A549 (cell line): ENCODE measurements around the gene CLIP1. TPM values are rescaled to one million over a fixed set of nuclear protein-coding genes. Genes with fewer than 3 reads are reported as not detected.
A peak's percentile ranks its signal among the peaks of the same experiment; 100 is the strongest.

Experiments
- ATAC-seq, 2 experiments: fragments of 200-7000 bp in 1 of 2; fragments of >200 bp in 1 of 2; cut with Nextera tagmentation in 1 of 2; cut with Tn5 transposase in 1 of 2; 3 replicates each; pipeline versions ENCODE4 v1.8.0 to v1.9.1; 2018 to 2020; ENCODE audit warnings: mild to moderate bottlenecking in 1 of 2, moderate library complexity in 1 of 2
- CTCF ChIA-PET: fragments of 300-600 bp; sonication (Branson Sonifier 250); formaldehyde crosslinking; extraction: SDS; loops from one replicate; lab custom pipeline; 2021; ENCODE audit warnings: antibody characterized with exemption, inconsistent platforms; lab: Yijun Ruan, JAX
- POLR2A ChIA-PET: fragments of 350-600 bp; formaldehyde crosslinking; extraction: SDS; loops from one replicate; lab custom pipeline; 2021; ENCODE audit warnings: antibody characterized with exemption, inconsistent platforms; lab: Yijun Ruan, JAX
- DNase-seq, 2 experiments: peaks; one replicate each; pipeline versions ENCODE4 v3.0.0 to v3.0.0-alpha.2; 2011 to 2016; ENCODE audit warnings: low read depth in 1 of 2, low spot score in 1 of 2
- FAIRE-seq: peaks from 2 replicates; lab custom pipeline; 2011; peaks lifted over from hg19 to GRCh38; lab: Jason Lieb, UNC
- H3K27ac ChIP-seq, 2 experiments: fragments of >200 bp; sonication (Bioruptor Twin); formaldehyde crosslinking; 3 replicates each; pipeline ENCODE4 v1.5.1; 2016 to 2017
- H3K4me1 ChIP-seq: fragments of >200 bp; sonication (Bioruptor Twin); formaldehyde crosslinking; 3 replicates; pipeline ENCODE4 v1.6.1; 2016
- H3K4me2 ChIP-seq: fragments of >200 bp; sonication (Bioruptor Twin); formaldehyde crosslinking; 3 replicates; pipeline ENCODE4 v1.6.1; 2016
- H3K4me3 ChIP-seq: fragments of >200 bp; sonication (Bioruptor Twin); formaldehyde crosslinking; 3 replicates; pipeline ENCODE4 v1.5.1; 2016
- H3K9me3 ChIP-seq: fragments of >200 bp; sonication (Bioruptor Twin); formaldehyde crosslinking; 3 replicates; pipeline ENCODE4 v1.6.1; 2016
- ATOH8 ChIP-seq: fragments of 250-450 bp; sonication (Bioruptor Pico); IDR thresholded peaks from 2 replicates; pipeline ENCODE4 v1.5.0; 2020; ENCODE audit warnings: low read depth, mild to moderate bottlenecking, moderate library complexity
- CEBPB ChIP-seq, 2 experiments: fragments of >200 bp in 1 of 2; sonication (Bioruptor Twin) in 1 of 2; formaldehyde crosslinking in 1 of 2; IDR thresholded peaks; 2 replicates each; pipeline ENCODE4 v1.6.1; 2012 to 2016
- EP300 ChIP-seq, 2 experiments: fragments of >200 bp; sonication (Bioruptor Twin); formaldehyde crosslinking; IDR thresholded peaks; 2 replicates in 1 of 2; 3 replicates in 1 of 2; pipeline ENCODE4 v1.6.1; 2016 to 2017
- ESRRA ChIP-seq: fragments of 150-350 bp; IDR thresholded peaks from 2 replicates; pipeline ENCODE4 v1.6.1; 2014; ENCODE audit warnings: mild to moderate bottlenecking, low read length, borderline replicate concordance
- FOSL2 ChIP-seq, 2 experiments: fragments of 450-650 bp in 1 of 2; fragments of >200 bp in 1 of 2; sonication (Bioruptor Twin) in 1 of 2; formaldehyde crosslinking; IDR thresholded peaks; 2 replicates each; pipeline versions ENCODE4 v1.5.0 to v1.6.1; 2016 to 2020; ENCODE audit warnings: mild to moderate bottlenecking in 1 of 2, moderate library complexity in 1 of 2
- HDAC2 ChIP-seq: fragments of 200-600 bp; sonication (generic); IDR thresholded peaks from 2 replicates; pipeline ENCODE4 v1.6.1; 2016
- HOXB5 ChIP-seq: fragments of 250-450 bp; sonication (Bioruptor Pico); IDR thresholded peaks from 2 replicates; pipeline ENCODE4 v1.5.0; 2020; ENCODE audit warnings: mild to moderate bottlenecking, moderate library complexity
- JUN ChIP-seq, 2 experiments: fragments of >200 bp; sonication (Bioruptor Twin); formaldehyde crosslinking; IDR thresholded peaks; 2 replicates in 1 of 2; 3 replicates in 1 of 2; pipeline ENCODE4 v1.6.1; 2016 to 2017
- JUNB ChIP-seq: fragments of >200 bp; sonication (Bioruptor Twin); formaldehyde crosslinking; IDR thresholded peaks from 2 replicates; pipeline ENCODE4 v1.6.1; 2016
- KDM1A ChIP-seq: fragments of 200-600 bp; sonication (generic); IDR thresholded peaks from 2 replicates; pipeline ENCODE4 v1.6.1; 2016; ENCODE audit warnings: low read depth, mild to moderate bottlenecking
- MAFK ChIP-seq: fragments of 450-650 bp; IDR thresholded peaks from 2 replicates; pipeline ENCODE4 v1.6.1; 2014; ENCODE audit not compliant: partially characterized antibody
- MAX ChIP-seq: IDR thresholded peaks from 2 replicates; pipeline ENCODE4 v1.6.1; 2012
- RAD21 ChIP-seq, 2 experiments: fragments of >200 bp in 1 of 2; sonication (Bioruptor Twin) in 1 of 2; formaldehyde crosslinking in 1 of 2; IDR thresholded peaks in 1 of 2; conservative IDR thresholded peaks in 1 of 2; 2 replicates in 1 of 2; 3 replicates in 1 of 2; pipeline ENCODE4 v1.6.1; 2012 to 2018; ENCODE audit warnings: inconsistent platforms in 1 of 2
- RNF2 ChIP-seq: fragments of 200-600 bp; sonication (generic); IDR thresholded peaks from 2 replicates; pipeline ENCODE4 v1.6.1; 2016; ENCODE audit warnings: low read depth, mild to moderate bottlenecking, antibody characterized with exemption, moderate library complexity, borderline replicate concordance
- SMC3 ChIP-seq: fragments of >200 bp; sonication (Bioruptor Twin); formaldehyde crosslinking; IDR thresholded peaks from 3 replicates; pipeline ENCODE4 v1.6.1; 2018; ENCODE audit warnings: inconsistent platforms
- ZC3H11A ChIP-seq: fragments of 450-650 bp; IDR thresholded peaks from 2 replicates; pipeline ENCODE4 v1.6.1; 2014; ENCODE audit warnings: antibody characterized with exemption, mild to moderate bottlenecking
- ZNF302 ChIP-seq: fragments of 250-450 bp; sonication (Bioruptor Pico); IDR thresholded peaks from 2 replicates; pipeline ENCODE4 v1.9.0; 2021; ENCODE audit warnings: inconsistent platforms, mild to moderate bottlenecking, moderate library complexity
- WGBS: methylation state at CpG from one replicate; pipeline ENCODE4 v1.1.6; 2017; ENCODE audit errors: missing lambda C conversion rate; 5-methylcytosine and 5-hydroxymethylcytosine counted together
- polyA plus RNA-seq, 4 experiments: library from polyadenylated mRNA; depleted of rRNA in 3 of 4; stranded (reverse); fragments of >200 nt; fragmentation: RNase III in 1 of 4; extraction: RNeasy Plus Mini Kit Qiagen cat#74134 plus additional on column Dnase treatment in 1 of 4; gene quantifications; 2 replicates in 3 of 4; 3 replicates in 1 of 4; pipeline ENCODE4 v1.2.3, GENCODE V29; 2011 to 2017
- TF ChIP-seq, protein P1 (sequence below): IDR thresholded peaks from 2 replicates; pipeline ENCODE4 v1.6.1; 2012

CLIP1 gene
- polyA plus RNA-seq, 2 of the 4 experiments (the other 2 are of a cell fraction), result 43.0 to 133 TPM

- H3K9me3 ChIP-seq, result no peaks in the 10 kb centered on the region
- FAIRE-seq (no peak), ATAC-seq (no peak), DNase-seq (no peak)
- no peak overlapping the region for H3K4me2 ChIP-seq
- H3K4me3 ChIP-seq, result no peak overlapping the region
- CTCF ChIA-PET, result interaction anchor here (0.7 to 3.2 kb wide), 4 partner anchors 12 to 307 kb away, joined by 3 to 12 read pairs (median 6); partner anchors contain the start of gene CLIP1
- POLR2A ChIA-PET, result no interaction called here
- TF ChIP-seq FOSL2 (IDR thresholded peaks at IDR 0.05), result no peak
- no peak for TF ChIP-seq FOSL2 (CRISPR knock-in tag; IDR thresholded peaks at IDR 0.05)
- no peak for TF ChIP-seq SMC3
- no peak for TF ChIP-seq MAFK
- TF ChIP-seq ATOH8, result no peak
- no peak for TF ChIP-seq ZNF302
- no peak for TF ChIP-seq KDM1A
- TF ChIP-seq, protein P1, sequence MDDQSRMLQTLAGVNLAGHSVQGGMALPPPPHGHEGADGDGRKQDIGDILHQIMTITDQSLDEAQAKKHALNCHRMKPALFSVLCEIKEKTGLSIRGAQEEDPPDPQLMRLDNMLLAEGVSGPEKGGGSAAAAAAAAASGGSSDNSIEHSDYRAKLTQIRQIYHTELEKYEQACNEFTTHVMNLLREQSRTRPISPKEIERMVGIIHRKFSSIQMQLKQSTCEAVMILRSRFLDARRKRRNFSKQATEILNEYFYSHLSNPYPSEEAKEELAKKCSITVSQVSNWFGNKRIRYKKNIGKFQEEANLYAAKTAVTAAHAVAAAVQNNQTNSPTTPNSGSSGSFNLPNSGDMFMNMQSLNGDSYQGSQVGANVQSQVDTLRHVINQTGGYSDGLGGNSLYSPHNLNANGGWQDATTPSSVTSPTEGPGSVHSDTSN, result no peak
- TF ChIP-seq RNF2, result no peak
- no peak for TF ChIP-seq JUNB
- TF ChIP-seq RAD21 (conservative IDR thresholded peaks at IDR 0.05 in 1 of 2, IDR thresholded peaks at IDR 0.05 in 1 of 2), result no peak
- TF ChIP-seq HDAC2, result no peak
- no peak for TF ChIP-seq EP300 (IDR thresholded peaks at IDR 0.05)
- no peak for TF ChIP-seq MAX
- TF ChIP-seq JUN (IDR thresholded peaks at IDR 0.05), result no peak
- no peak for TF ChIP-seq HOXB5 (CRISPR knock-in tag)
- WGBS, result 84% methylated on average over 7 of the region's 7 CpGs
- peaks cover 29% of the 10 kb centered on the region for H3K4me1 ChIP-seq
- H3K27ac ChIP-seq, result peak overlapping the region in 1 of 2 experiments; percentile 63; a peak in 2 of 6 replicates
Observed at GRCh38 chr12:122460061-122460460, 37.6 kb upstream of the CLIP1 start.

- no peaks in the 10 kb centered on the region for H3K9me3 ChIP-seq
- peak overlapping the region in 1 of 2 experiments; percentile 36; a peak in 3 of 6 replicates for H3K27ac ChIP-seq
- FAIRE-seq (no peak), DNase-seq (no peak), ATAC-seq (no peak)
- no peak overlapping the region for H3K4me3 ChIP-seq
- ChIA-PET POLR2A (interaction anchor here (0.6 kb wide), 1 partner anchor 108 kb away, joined by 6 read pairs; no protein-coding TSS in a partner anchor), CTCF (no interaction called here)
- H3K4me2 ChIP-seq, result peak overlapping the region; percentile 39; the same call in 2 of the 3 replicates
- no peak for TF ChIP-seq HDAC2
- peak; percentile 62 to 89 for TF ChIP-seq CEBPB (IDR thresholded peaks at IDR 0.05)
- peaks cover 23% of the 10 kb centered on the region; the same call in 2 of the 3 replicates for H3K4me1 ChIP-seq
- 92% methylated on average over 2 of the region's 2 CpGs for WGBS
Observed at GRCh38 chr12:122459211-122459610, 36.7 kb upstream of the CLIP1 start.

DNA sequence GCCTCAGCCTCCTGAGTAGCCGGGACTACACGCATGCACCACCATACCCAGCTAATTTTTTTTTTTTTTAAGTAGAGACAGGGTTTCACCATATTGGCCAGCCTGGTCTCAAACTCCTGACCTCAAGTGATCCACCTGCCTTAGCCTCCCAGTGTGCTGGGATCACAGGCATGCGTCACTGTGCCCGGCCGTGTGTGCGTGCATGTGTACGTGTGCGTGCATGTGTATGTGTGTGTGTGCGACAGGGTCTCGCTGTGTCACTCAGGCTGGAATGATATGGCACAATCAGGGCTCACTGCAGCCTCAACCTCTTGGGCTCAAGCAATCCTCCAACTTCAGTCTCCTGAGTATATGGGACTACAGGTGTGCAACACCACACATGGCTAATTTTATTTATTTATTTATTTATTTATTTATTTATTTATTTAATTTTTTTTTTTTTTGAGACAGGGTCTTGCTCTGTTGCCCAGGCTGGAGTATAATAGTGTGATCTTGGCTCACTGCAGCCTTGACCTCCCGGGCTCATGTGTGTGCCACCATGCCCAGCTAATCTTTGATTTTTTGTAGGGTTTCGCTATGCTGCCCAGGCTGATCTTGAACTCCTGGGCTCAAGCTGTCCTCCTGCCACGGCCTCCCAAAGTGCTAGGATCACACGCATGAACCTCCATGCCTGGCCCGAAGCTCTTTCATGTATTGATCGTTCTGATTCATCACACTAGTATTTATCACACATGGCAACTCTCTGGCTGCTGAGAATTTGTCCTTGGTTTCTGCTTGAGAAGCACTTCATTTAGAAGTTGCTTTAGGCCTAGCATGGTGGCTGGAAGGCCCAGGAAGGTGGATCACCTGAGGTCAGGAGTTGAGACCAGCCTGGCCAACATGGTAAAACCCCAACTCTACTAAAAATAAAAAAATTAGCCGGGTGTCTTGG, 35.9 kb upstream of the CLIP1 start:
- peaks cover 21% of the 10 kb centered on the region; the same call in 2 of the 3 replicates for H3K4me1 ChIP-seq
- ATAC-seq, result no peak
- H3K27ac ChIP-seq, result peak overlapping the region in 1 of 2 experiments; percentile 52; a peak in 1 of 6 replicates
- ChIA-PET POLR2A (interaction anchor here (0.6 kb wide), 1 partner anchor 108 kb away, joined by 6 read pairs; no protein-coding TSS in a partner anchor), CTCF (interaction anchor here (0.6 to 1.1 kb wide), 2 partner anchors 13 to 564 kb away, joined by 3 to 5 read pairs; no protein-coding TSS in a partner anchor)
- no peak overlapping the region for H3K4me3 ChIP-seq
- no peak for FAIRE-seq
- no peak for TF ChIP-seq JUNB
- no peak for TF ChIP-seq ESRRA
- peak; percentile 73 for TF ChIP-seq ZC3H11A
- 96% methylated on average over 17 of the region's 17 CpGs for WGBS
- H3K4me2 ChIP-seq, result no peak overlapping the region
- H3K9me3 ChIP-seq, result no peaks in the 10 kb centered on the region
- no peak for DNase-seq
